ENCODE results near the gene AHRR.
"Not testable (repeated sequence)": the region's sequence is repeated elsewhere in the genome, so short reads cannot be mapped to it uniquely, and the experiment has no call there.

AHRR gene

DNA sequence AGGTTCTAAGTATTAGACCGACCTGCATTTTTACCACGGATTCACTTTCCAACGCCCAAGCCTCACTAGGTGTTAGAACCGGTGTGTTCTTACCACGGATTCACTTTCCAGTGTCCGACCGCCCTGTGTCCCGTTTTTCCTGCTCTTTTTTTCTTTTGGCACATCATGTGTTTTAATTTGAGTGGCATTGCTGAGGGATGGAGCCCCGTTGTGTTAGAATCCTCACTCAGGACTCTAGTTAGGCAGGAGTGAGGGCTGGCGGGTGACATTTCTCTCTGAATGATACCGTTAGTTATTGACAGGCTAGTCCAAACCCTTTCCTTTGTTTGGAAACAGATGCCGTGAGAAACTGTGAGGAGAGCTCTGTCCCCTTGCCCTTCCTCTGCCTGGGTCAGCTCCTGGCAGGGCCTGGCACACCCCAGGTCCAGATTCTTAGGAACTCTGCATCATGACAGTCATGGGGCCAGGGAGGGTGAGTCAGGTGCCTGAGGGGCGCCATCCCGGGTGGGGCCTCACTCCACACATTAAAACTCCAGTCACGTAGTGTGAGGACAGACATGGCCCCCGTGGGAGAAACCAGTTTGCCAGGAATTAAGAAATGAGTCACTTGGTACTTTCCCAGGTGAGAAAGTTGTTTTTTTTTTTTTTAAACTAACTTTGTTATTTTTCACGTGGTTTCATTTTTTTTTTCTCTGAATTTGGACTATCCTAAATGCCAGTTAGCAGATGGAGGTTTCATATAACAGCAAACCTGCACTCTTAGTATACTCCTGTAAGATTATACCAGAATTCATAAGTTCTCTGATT lies 137.2 kb downstream of the AHRR start:
- peak; percentile 69 to 70 for DNase-seq (ENCODE audit: low read depth in 2 of 2)

GRCh38 chr5:459562-460272 lies 138.2 kb downstream of the AHRR start:
- DNase-seq (ENCODE audit: low read depth in 2 of 2), result no peak

GRCh38 chr5:460273-460625 lies 138.7 kb downstream of the AHRR start:
- no peak for DNase-seq (ENCODE audit: low read depth in 2 of 2)

DNA sequence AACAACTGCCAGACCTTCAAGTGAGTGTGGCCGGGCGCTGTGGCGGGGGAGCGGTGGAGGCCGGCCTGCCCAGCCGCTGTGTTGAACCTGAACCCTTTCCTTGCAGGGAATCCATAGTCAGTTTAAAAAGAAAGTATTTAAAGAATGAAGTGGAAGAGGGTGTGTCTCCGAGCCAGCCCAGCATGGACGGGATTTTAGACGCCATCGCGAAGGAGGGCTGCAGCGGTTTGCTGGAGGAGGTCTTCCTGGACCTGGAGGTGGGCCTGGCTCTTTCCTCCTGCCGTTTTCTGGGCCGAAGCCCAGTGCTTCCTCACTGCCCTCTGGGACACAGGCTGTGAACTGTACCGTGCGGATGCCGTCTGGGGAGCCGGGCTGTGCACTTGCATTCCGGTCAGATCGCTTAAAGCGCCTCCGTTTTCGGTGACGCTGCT lies 140.6 kb downstream of the AHRR start:
- DNase-seq (ENCODE audit: low read depth in 2 of 2), result no peak

DNA sequence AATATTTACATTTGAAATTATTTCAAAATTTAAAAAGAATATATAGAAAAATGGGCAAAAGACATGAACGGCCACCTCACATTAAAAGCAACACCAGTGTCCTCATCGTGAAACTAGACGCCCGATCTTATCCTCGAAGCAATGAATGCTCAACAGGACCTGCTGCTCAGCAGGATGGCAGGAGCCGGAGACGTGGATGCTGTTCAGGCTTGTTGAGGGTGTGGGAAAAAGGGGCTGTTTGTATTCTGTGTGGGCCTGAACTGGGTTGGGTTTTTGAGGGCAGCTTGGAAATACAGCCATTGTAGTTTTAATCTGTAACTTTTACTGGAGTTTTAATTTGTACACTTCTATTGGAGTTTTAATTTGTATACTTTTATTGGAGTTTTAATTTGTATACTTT lies 141.8 kb downstream of the AHRR start:
- no peak for DNase-seq (ENCODE audit: low read depth in 2 of 2)

- peak in 1 of 2 donors; percentile 47 for DNase-seq (ENCODE audit: low read depth in 2 of 2)
Observed at GRCh38 chr5:463952-464351, 142.4 kb downstream of the AHRR start.

- no peak for DNase-seq (ENCODE audit: low read depth in 2 of 2)
Observed at GRCh38 chr5:464446-464842, 142.9 kb downstream of the AHRR start.

GRCh38 chr5:464843-465590 lies 143.5 kb downstream of the AHRR start:
- no peak for DNase-seq (ENCODE audit: low read depth in 2 of 2)

DNA sequence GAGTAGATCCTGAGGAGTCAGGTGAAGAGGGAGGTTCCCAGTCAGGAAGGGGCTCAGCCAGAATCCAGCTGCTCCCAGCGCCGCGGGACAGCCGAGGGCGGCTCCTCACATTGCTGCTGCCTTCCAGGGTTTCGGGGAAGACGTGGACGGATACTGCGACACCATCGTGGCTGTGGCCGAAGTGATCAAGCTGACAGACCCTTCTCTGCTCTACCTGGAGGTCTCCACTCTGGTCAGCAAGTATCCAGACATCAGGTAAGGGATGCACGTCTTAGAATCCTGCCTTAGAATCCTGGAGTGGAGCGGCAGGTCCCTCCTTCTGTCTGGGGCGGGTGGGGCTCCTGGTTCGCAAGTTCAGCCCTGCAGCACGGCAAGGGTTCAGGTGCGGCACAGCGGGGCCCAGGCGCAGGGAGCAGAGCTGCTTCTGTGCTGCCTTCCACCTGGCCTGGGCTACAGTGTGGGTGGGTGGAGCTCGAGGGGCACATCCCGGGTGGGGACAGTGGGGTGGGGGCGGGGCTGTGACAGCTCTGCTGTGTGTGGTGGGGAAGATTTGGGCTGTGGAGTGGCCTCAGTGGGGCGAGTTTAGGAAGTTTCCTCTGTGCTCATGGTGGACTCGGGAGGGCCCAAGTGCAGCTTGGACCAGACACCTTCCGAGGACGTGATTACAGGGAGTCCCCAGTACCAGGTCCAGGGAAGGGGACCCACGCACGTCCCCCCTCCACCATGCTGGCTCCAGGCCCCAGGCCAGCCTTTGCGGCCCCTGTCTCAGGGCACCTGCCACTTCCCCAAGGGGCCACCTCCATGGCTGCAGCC lies 144.3 kb downstream of the AHRR start:
- no peak for DNase-seq (ENCODE audit: low read depth in 2 of 2)

- no peak for DNase-seq (ENCODE audit: low read depth in 2 of 2)
Observed at GRCh38 chr5:466661-467310, 145.3 kb downstream of the AHRR start.

DNA sequence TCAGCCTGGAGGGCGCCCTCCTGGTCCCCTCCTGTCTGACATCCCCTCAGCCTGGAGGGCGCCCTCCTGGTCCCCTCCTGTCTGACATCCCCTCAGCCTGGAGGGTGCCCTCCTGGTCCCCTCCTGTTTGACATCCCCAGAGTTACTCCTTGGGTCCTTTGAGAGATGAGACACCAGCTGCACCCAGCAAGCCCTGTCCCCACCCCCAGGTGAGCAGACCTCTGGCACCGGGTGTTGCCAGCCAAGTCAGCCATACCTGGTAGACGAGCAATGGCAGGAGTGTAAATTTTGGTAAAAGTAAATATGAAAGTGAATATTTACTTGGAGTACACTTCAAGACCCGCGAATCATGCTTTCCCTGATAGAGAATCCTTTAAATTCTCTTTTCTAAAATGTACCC lies 146.9 kb downstream of the AHRR start:
- DNase-seq (ENCODE audit: low read depth in 2 of 2), result no peak

GRCh38 chr5:469752-470483 lies 148.4 kb downstream of the AHRR start:
- no peak for DNase-seq (ENCODE audit: low read depth in 2 of 2)

GRCh38 chr5:470961-471749 lies 149.6 kb downstream of the AHRR start:
- no peak for DNase-seq (ENCODE audit: low read depth in 2 of 2)

DNA sequence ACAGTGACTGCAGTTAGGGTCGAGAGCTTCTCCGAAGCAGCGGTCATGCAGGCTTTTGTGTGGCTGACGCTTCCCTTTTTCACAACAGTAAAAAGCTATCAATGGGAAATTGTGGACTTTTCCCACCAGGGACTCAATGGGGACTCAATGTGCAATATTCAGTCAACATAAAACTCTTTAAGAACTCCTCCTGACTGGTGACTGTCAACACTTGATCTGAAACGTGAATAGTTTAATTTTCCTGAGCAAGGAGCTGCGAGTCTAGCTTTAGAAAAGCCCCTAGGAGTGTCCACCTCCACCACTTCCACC lies 150.2 kb downstream of the AHRR start:
- DNase-seq (ENCODE audit: low read depth in 2 of 2), result no peak

DNA sequence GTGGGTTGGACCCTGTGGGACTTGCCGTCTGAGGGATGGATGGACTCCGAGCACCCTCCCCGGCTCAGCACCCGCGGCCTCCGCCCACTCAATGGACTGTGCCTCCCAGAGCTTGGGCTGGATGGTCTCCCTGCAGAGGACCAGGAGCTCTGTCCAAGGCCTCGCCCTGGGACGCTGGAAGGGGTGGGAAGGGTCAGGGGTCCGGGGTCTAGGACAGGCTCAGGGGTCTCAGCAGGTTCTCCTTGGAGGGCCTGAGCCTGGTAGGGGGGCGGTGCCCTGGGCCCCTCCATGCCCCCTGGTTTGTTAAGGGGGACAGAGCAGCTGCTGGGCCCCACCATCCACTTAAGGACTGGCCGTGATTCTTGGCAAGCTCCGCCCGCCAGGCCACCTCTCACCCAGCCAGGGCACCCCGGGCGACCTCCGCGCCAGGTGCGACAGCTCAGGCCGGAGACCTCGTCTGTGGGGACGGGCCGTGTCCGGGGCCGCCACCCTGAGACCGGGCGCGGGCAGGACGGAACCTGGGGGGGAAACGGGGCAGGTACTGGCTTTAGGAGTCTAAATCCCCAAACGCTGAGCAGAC lies 150.7 kb downstream of the AHRR start:
- DNase-seq (ENCODE audit: low read depth in 2 of 2), result no peak

- peak; percentile 82 to 84 for DNase-seq (ENCODE audit: low read depth in 2 of 2)
Observed at GRCh38 chr5:472656-473550, 151.4 kb downstream of the AHRR start.

DNA sequence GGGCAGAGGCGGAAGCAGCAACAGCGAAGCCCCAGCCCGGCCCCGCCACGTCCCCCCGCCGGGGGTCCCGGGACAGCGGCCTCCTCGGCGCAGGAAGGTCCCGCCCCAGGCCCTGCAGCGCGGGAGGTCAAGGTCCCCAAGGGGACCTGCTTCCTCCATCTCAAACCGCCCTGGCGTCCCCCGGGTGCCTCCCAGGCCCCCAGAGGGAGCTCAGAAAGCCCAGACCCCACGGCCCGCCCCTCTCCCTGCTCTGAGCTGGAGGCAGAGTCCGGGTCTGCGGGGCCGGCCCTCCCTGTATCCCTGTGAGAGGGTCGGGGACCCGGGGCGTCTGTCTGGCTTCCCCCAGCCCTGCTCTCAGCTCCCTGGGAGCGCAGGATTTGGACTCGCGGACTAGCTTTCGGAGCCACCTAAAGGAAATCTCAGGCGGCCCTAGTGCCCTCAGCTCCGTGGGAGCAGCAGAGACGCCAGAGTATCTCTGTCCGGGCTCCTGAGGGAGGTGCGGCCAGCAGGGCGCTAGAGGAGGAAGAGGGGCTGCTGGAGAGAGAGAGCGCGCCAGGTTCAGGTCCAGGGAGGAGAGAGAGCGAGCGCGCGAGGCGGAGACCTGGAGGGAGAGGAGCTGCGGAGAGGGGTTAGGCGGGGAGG lies 152.2 kb downstream of the AHRR start:
- no peak for DNase-seq (ENCODE audit: low read depth in 2 of 2)

- not testable (repeated sequence) for DNase-seq (ENCODE audit: low read depth in 2 of 2)
Observed at GRCh38 chr5:474232-474839, 152.8 kb downstream of the AHRR start.
